Lower lobe of right lung (tissue), 2 donors: ENCODE results near the gene SLC44A5. TPM values are rescaled to one million over a fixed set of nuclear protein-coding genes. Genes with fewer than 3 reads are reported as not detected.
"Not testable (repeated sequence)": the region's sequence is repeated elsewhere in the genome, so short reads cannot be mapped to it uniquely, and the experiment has no call there.

ENCODE experiments used
- ATAC-seq, 2 donors: fragments of 200-7000 bp; cut with Tn5 transposase; one replicate each; pipeline ENCODE4 v1.9.1; 2020 to 2022; ENCODE audit warnings: mild to moderate bottlenecking in 2 of 2, moderate library complexity in 2 of 2
- DNase-seq: peaks from one replicate; pipeline ENCODE4 v3.0.0-alpha.2; 2020
- H3K27ac ChIP-seq: fragments of 200-600 bp; one replicate; pipeline ENCODE4 v1.8.0; 2022
- H3K27me3 ChIP-seq: fragments of 200-600 bp; one replicate; pipeline ENCODE4 v1.8.0; 2022; ENCODE audit warnings: low read depth
- H3K36me3 ChIP-seq: fragments of 200-600 bp; one replicate; pipeline ENCODE4 v1.8.0; 2022; ENCODE audit warnings: mild to moderate bottlenecking
- H3K4me1 ChIP-seq: fragments of 200-600 bp; one replicate; pipeline ENCODE4 v1.8.0; 2022
- H3K4me3 ChIP-seq: fragments of 200-600 bp; one replicate; pipeline ENCODE4 v1.8.0; 2022; ENCODE audit warnings: mild to moderate bottlenecking
- H3K9me3 ChIP-seq: fragments of 200-600 bp; one replicate; pipeline ENCODE4 v1.8.0; 2022
- CTCF ChIP-seq: fragments of 200-600 bp; IDR thresholded peaks from one replicate; pipeline ENCODE4 v1.8.0; 2022; ENCODE audit warnings: antibody characterized with exemption, mild to moderate bottlenecking
- intact Hi-C: fragments of 100-400 bp; cut with DNase I; formaldehyde crosslinking; loops from one replicate; pipeline ENCODE4 v1.11.0; 2022
- total RNA-seq: library from RNA; stranded (reverse); fragmentation: NEBNext Ultra II Directional; extraction: Animal tissue kit (Norgen Biotek cat#: 25700); gene quantifications from one replicate; pipeline ENCODE4 v1.2.1, GENCODE V29; 2021
- donor health status: DM: no; HTN: yes; CAD: no; lungs with severe emphysema.

SLC44A5 gene
- total RNA-seq, 1 donor from 2014 or later = 0.47 TPM

- no peaks in the 10 kb centered on the region for H3K27me3 ChIP-seq
- H3K9me3 ChIP-seq = no peaks in the 10 kb centered on the region
- no peak overlapping the region for H3K4me3 ChIP-seq
- ATAC-seq (no peak), DNase-seq (no peak)
- no peak for TF ChIP-seq CTCF
- intact Hi-C loops = no loop called here
- H3K4me1 ChIP-seq = no peaks in the 10 kb centered on the region
- no peak overlapping the region for H3K27ac ChIP-seq
- H3K36me3 ChIP-seq = no peaks in the 10 kb centered on the region
These were observed 408.2 kb downstream of the SLC44A5 start for GRCh38 chr1:75202751-75203150.

GRCh38 chr1:75198761-75199160, 412.2 kb downstream of the SLC44A5 start:
- intact Hi-C loops = no loop called here
- no peak for ATAC-seq
- H3K27me3 ChIP-seq = no peaks in the 10 kb centered on the region
- no peaks in the 10 kb centered on the region for H3K4me1 ChIP-seq
- H3K27ac ChIP-seq = no peak overlapping the region
- no peak overlapping the region for H3K4me3 ChIP-seq
- no peaks in the 10 kb centered on the region for H3K36me3 ChIP-seq
- no peak for DNase-seq
- no peaks in the 10 kb centered on the region for H3K9me3 ChIP-seq
- TF ChIP-seq CTCF = no peak

GRCh38 chr1:75198163-75198562, 412.8 kb downstream of the SLC44A5 start:
- H3K27ac ChIP-seq = no peak overlapping the region
- H3K9me3 ChIP-seq = no peaks in the 10 kb centered on the region
- DNase-seq (no peak), ATAC-seq (no peak)
- H3K4me3 ChIP-seq = no peak overlapping the region
- intact Hi-C loops = no loop called here
- no peaks in the 10 kb centered on the region for H3K4me1 ChIP-seq
- no peak for TF ChIP-seq CTCF
- no peaks in the 10 kb centered on the region for H3K27me3 ChIP-seq
- no peaks in the 10 kb centered on the region for H3K36me3 ChIP-seq

- H3K27ac ChIP-seq = no peak overlapping the region
- no peaks in the 10 kb centered on the region for H3K27me3 ChIP-seq
- H3K36me3 ChIP-seq = no peaks in the 10 kb centered on the region
- no peak for ATAC-seq
- intact Hi-C loops = no loop called here
- TF ChIP-seq CTCF = no peak
- H3K4me3 ChIP-seq = no peak overlapping the region
- H3K9me3 ChIP-seq = no peaks in the 10 kb centered on the region
- no peak for DNase-seq
- no peaks in the 10 kb centered on the region for H3K4me1 ChIP-seq
These were observed 422.0 kb downstream of the SLC44A5 start for GRCh38 chr1:75188892-75189291.

GRCh38 chr1:75181214-75181955, 429.5 kb downstream of the SLC44A5 start:
- H3K36me3 ChIP-seq, H3K27me3 ChIP-seq, H3K4me1 ChIP-seq, H3K9me3 ChIP-seq, ATAC-seq, H3K4me3 ChIP-seq, H3K27ac ChIP-seq, DNase-seq, intact Hi-C loops: not testable (repeated sequence)

GRCh38 chr1:75174031-75174760, 436.7 kb downstream of the SLC44A5 start:
- Histone ChIP-seq H3K9me3 (peaks cover 5% of the 10 kb centered on the region), H3K27me3 (no peaks in the 10 kb centered on the region), H3K27ac (no peak overlapping the region), H3K36me3 (no peaks in the 10 kb centered on the region), H3K4me1 (no peaks in the 10 kb centered on the region), H3K4me3 (no peak overlapping the region)
- TF ChIP-seq CTCF = no peak
- peak; percentile 47 to 56 for ATAC-seq
- intact Hi-C loops = no loop called here
- peak; percentile 45 for DNase-seq
